GOT3 (cell line): Measurements from ENCODE around the gene IFITM1.
"Not testable (repeated sequence)": the region's sequence is repeated elsewhere in the genome, so short reads cannot be mapped to it uniquely, and the experiment has no call there.

ENCODE experiments used
- DNase-seq: peaks from one replicate; lab custom pipeline; 2025; ENCODE audit warnings: mixed read lengths; lab: John Stamatoyannopoulos, UW

The IFITM1 gene

GRCh38 chr11:344836-345578 is 31.2 kb downstream of the IFITM1 start:
- DNase-seq: no peak

GRCh38 chr11:346529-346928 is 32.7 kb downstream of the IFITM1 start:
- no peak for DNase-seq

- DNase-seq: not testable (repeated sequence)
Measured at GRCh38 chr11:349270-349954, 35.6 kb downstream of the IFITM1 start.

GRCh38 chr11:350033-350722 is 36.3 kb downstream of the IFITM1 start:
- not testable (repeated sequence) for DNase-seq

GRCh38 chr11:350723-351255 is 36.9 kb downstream of the IFITM1 start:
- no peak for DNase-seq

- DNase-seq: no peak
Measured at GRCh38 chr11:351411-351810, 37.6 kb downstream of the IFITM1 start.

GRCh38 chr11:352456-353031 is 38.7 kb downstream of the IFITM1 start:
- DNase-seq: no peak

GRCh38 chr11:353179-353873 is 39.5 kb downstream of the IFITM1 start:
- DNase-seq: no peak

- DNase-seq: peak; percentile 55
Measured at GRCh38 chr11:355581-356458, 42.0 kb downstream of the IFITM1 start.

- no peak for DNase-seq
Measured at GRCh38 chr11:356610-357009, 42.8 kb downstream of the IFITM1 start.

- DNase-seq: no peak
Measured at GRCh38 chr11:357582-357981, 43.7 kb downstream of the IFITM1 start.

- no peak for DNase-seq
Measured at GRCh38 chr11:358129-358800, 44.4 kb downstream of the IFITM1 start.

- DNase-seq: no peak
Measured at GRCh38 chr11:359181-359714, 45.4 kb downstream of the IFITM1 start.

GRCh38 chr11:360326-361280 is 46.8 kb downstream of the IFITM1 start:
- no peak for DNase-seq

GRCh38 chr11:362642-363442 is 49.0 kb downstream of the IFITM1 start:
- no peak for DNase-seq

GRCh38 chr11:363443-363805 is 49.6 kb downstream of the IFITM1 start:
- DNase-seq: not testable (repeated sequence)

- no peak for DNase-seq
Measured at GRCh38 chr11:363948-364761, 50.3 kb downstream of the IFITM1 start.
